Kidney tubule cell (primary cell): ENCODE data around the gene RUNX2.

Experiments used
- DNase-seq: peaks from one replicate; pipeline ENCODE4 v3.0.0-alpha.2; 2018; ENCODE audit warnings: low spot score

RUNX2 gene

GRCh38 chr6:45619211-45619760 lies 291.2 kb downstream of the RUNX2 start:
- DNase-seq, result peak; percentile 35

- DNase-seq, result peak; percentile 54
Measured at GRCh38 chr6:45619994-45620471, 291.9 kb downstream of the RUNX2 start.

GRCh38 chr6:45624228-45624627 lies 296.1 kb downstream of the RUNX2 start:
- DNase-seq, result no peak

- peak; percentile 61 for DNase-seq
Measured at GRCh38 chr6:45625191-45625664, 297.1 kb downstream of the RUNX2 start.

- DNase-seq, result peak; percentile 53
Measured at GRCh38 chr6:45626087-45626891, 298.2 kb downstream of the RUNX2 start.

- no peak for DNase-seq
Measured at GRCh38 chr6:45630314-45630713, 302.2 kb downstream of the RUNX2 start.

GRCh38 chr6:45630801-45631200 lies 302.7 kb downstream of the RUNX2 start:
- no peak for DNase-seq

- no peak for DNase-seq
Measured at GRCh38 chr6:45631396-45631795, 303.3 kb downstream of the RUNX2 start.

- DNase-seq, result no peak
Measured at GRCh38 chr6:45633272-45633908, 305.3 kb downstream of the RUNX2 start.

GRCh38 chr6:45634231-45634630 lies 306.1 kb downstream of the RUNX2 start:
- no peak for DNase-seq

GRCh38 chr6:45635284-45635867 lies 307.2 kb downstream of the RUNX2 start:
- DNase-seq, result no peak

- DNase-seq, result no peak
Measured at GRCh38 chr6:45637056-45637455, 308.9 kb downstream of the RUNX2 start.

- peak; percentile 41 for DNase-seq
Measured at GRCh38 chr6:45637611-45638257, 309.6 kb downstream of the RUNX2 start.

- DNase-seq, result peak; percentile 20
Measured at GRCh38 chr6:45640081-45640491, 312.0 kb downstream of the RUNX2 start.

- no peak for DNase-seq
Measured at GRCh38 chr6:45640811-45641210, 312.7 kb downstream of the RUNX2 start.

GRCh38 chr6:45642331-45643125 lies 314.4 kb downstream of the RUNX2 start:
- DNase-seq, result no peak

- DNase-seq, result peak; percentile 63
Measured at GRCh38 chr6:45643126-45643525, 315.0 kb downstream of the RUNX2 start.

GRCh38 chr6:45644720-45645119 lies 316.6 kb downstream of the RUNX2 start:
- no peak for DNase-seq

- no peak for DNase-seq
Measured at GRCh38 chr6:45645302-45645701, 317.2 kb downstream of the RUNX2 start.

- peak; percentile 76 for DNase-seq
Measured at GRCh38 chr6:45647341-45648261, 319.5 kb downstream of the RUNX2 start.
